H1 (cell line): ENCODE data around the gene HDC. TPM values are rescaled to one million over a fixed set of nuclear protein-coding genes. Genes with fewer than 3 reads are reported as not detected.
A peak's percentile ranks its signal among the peaks of the same experiment; 100 is the strongest.

Experiments used
- KDM1A ChIP-seq: fragments of 200-600, 300-600 bp; sonication (generic); IDR thresholded peaks from 2 replicates; pipeline ENCODE4 v1.7.1; 2016; ENCODE audit warnings: mild to moderate bottlenecking, low read length, borderline replicate concordance
- MAFK ChIP-seq: IDR thresholded peaks from 2 replicates; pipeline ENCODE4 v1.6.1; 2012; ENCODE audit warnings: low read depth, mild to moderate bottlenecking, improper control_type of control experiment, low read length
- PHF8 ChIP-seq: fragments of 200-600 bp; sonication (generic); conservative IDR thresholded peaks from 2 replicates; pipeline ENCODE4 v1.7.1; 2012; ENCODE audit warnings: low read depth, mild to moderate bottlenecking, inconsistent platforms, low read length, moderate library complexity
- RAD21 ChIP-seq, 2 experiments: IDR thresholded peaks in 1 of 2; conservative IDR thresholded peaks in 1 of 2; 2 replicates each; pipeline ENCODE4 v1.6.1; 2011; ENCODE audit warnings: low read depth in 2 of 2, low read length in 2 of 2, improper control_type of control experiment in 1 of 2, inconsistent platforms in 1 of 2, mild to moderate bottlenecking in 1 of 2, moderate library complexity in 1 of 2
- TCF12 ChIP-seq: IDR thresholded peaks from 2 replicates; pipeline ENCODE4 v1.6.1; 2011; ENCODE audit warnings: low read depth, mild to moderate bottlenecking, low read length
- polyA plus RNA-seq, 7 experiments: library from polyadenylated mRNA; depleted of rRNA in 3 of 7; stranded (reverse) in 5 of 7; unstranded in 2 of 7; fragments of >200 nt in 5 of 7; fragments of 200-250 nt in 2 of 7; gene quantifications; 1 replicate in 5 of 7; 2 replicates in 1 of 7; 4 replicates in 1 of 7; pipeline versions ENCODE4 v1.2.1 to v1.2.3, GENCODE V29; 2011 to 2013; ENCODE audit warnings: missing spikeins in 2 of 7, mixed read lengths in 2 of 7
- total RNA-seq: library from RNA; stranded (reverse); fragmentation: NEBNext Ultra II Directional; extraction: Animal tissue kit (Norgen Biotek cat#: 25700); gene quantifications from 2 replicates; pipeline ENCODE4 v1.2.1, GENCODE V29; 2021

HDC gene
- total and polyA plus RNA-seq, 2 of the 8 experiments (the other 6 are each of a cell fraction or from before 2014, with no cell fraction given), result 0.20 to 0.22 TPM

DNA sequence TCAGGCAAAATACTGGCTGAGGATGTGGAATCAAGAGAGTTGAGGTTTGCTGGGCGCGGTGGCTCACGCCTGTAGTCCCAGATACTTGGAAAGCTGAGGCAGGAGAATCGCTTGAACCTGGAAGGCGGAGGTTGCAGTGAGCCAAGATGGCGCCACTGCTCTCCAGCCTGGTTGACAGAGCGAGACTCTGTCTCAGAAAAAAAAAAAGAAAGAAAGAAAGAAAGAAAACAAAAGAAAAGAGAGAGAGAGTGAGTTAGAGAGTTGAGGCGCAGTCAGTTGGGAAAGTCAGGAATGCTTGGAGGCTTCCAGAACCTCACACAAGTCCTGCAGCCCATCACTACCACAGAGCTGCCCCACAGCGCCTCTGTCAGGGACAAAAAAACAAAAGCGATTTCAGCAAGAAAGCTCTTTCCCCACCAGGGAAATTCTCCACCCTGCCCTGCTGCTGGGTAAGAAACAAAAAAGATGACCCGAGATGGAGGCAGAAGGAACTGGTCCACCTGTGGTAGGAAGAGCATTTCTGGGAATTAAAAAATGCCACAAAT lies 13.8 kb downstream of the HDC start (continued):
- TF ChIP-seq KDM1A, result no peak
- no peak for TF ChIP-seq MAFK
- peak; percentile 28 to 30; a peak in 2 of 4 replicates for TF ChIP-seq RAD21 (IDR thresholded peaks at IDR 0.05 in 1 of 2, conservative IDR thresholded peaks at IDR 0.05 in 1 of 2; ENCODE audit: low read depth in 2 of 2, low read length in 2 of 2)
- no peak for TF ChIP-seq TCF12
- no peak for TF ChIP-seq PHF8
